ENCODE measurements around the gene TBC1D24.
A peak's percentile ranks its signal among the peaks of the same experiment; 100 is the strongest.

Gene TBC1D24

DNA sequence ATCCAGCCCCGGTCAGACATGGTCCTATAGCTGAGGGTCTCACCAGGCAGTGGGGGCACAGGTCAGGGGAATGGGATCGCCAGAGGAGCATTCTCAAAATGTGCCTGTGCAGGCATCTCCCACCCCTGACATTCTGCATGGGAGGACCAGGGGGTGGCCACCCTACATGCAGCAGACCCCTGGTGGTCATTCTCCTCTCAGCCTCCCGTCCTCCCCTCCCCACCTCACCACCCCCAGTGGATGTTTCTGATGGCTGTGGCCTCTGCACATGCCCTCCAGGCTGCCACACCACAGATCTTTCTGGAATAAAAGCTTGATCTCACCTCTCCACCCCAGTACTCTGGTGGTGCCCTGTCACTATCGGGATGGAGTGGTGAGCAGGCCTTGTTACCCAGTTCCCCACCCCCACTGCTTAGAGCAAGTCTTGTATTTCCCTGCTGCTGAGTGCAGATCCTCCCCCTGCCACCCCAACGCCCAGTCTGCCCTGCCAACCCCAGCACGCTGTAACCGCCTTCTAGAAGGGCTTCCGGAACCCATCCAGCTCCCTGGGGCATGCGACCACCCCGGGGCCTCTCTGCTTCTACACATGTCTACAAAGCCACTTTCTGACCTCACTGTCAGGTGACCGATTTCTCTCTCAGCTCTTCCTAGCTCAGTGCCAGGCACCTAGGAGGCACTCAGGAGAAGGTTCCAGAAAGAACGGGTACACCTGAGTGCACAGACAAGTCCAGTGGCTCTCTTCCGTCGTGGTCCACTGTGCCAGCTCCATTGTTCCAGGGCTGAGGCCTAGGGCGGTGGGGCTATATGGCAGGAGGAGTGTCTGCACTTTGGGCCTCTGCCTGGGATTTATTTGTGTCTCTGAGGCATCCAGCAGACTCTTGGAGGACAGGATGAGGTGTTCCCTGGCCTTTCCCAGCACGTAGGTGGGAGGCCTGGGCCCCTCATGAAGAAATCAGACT lies 9.3 kb downstream of the TBC1D24 start:
- no peak for DNase-seq

DNA sequence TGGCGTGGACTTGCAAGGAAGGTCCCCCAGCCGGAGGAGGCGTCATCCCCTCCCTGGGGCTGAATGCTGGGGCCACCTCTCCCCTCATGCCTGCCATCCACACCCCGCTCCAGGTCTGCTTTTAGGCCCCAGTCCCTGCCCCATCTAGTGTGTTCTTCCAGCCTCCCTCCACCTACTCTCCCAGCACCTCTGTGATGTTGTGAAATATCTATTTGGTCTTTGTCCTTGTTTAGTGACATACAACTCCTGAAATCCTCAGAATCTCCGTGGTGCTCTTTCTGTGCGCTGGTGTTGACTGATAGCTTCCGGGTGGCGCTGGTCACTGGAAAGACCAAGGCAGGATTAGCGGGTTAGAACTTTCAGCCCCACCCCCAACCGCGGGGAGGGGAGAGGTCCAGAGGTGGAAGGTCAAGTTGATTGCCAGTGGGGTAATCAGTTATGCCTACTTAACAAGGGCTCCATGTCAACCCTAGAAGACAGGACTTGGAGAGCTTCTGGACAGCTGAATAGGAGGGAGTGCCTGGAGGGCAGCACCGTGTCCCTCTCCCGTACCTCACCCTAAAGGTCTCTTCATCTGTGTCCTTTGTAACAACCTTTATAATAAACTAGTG lies 10.1 kb downstream of the TBC1D24 start:
- DNase-seq: no peak

DNA sequence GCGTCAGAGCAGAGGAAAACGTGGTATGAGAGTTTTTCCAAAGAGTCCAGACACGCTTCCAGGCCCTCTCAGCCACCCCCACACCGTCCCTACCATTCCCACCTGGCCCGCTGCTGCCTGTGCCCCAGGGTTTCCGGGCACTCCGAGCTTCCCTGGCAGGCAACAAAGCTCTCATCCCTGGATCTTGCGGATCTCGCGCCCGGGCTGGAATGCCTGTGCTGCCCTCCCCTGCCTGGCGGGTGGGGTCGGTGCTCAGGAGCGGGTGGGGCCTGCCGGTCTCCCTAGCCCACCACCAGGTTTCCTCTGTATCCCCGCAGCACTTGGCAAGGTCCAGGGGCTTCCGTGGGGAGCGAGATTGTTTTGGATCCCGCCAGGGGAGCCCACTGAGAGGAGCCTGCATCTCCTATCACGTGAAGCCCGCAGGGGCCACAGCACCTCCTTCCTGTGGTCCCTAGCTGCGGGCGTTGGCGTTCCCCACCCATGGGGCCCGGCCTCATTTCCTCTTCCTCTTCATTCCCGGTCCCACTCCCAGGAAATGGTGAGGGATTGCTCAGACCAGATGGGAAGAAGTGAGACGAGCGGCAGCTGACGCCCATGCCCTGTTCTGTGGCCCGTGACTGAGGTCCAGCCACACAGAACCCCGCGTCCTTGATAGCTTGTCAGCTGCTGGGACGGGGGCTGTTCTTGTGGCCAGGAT lies 11.0 kb downstream of the TBC1D24 start:
- no peak for DNase-seq

DNA sequence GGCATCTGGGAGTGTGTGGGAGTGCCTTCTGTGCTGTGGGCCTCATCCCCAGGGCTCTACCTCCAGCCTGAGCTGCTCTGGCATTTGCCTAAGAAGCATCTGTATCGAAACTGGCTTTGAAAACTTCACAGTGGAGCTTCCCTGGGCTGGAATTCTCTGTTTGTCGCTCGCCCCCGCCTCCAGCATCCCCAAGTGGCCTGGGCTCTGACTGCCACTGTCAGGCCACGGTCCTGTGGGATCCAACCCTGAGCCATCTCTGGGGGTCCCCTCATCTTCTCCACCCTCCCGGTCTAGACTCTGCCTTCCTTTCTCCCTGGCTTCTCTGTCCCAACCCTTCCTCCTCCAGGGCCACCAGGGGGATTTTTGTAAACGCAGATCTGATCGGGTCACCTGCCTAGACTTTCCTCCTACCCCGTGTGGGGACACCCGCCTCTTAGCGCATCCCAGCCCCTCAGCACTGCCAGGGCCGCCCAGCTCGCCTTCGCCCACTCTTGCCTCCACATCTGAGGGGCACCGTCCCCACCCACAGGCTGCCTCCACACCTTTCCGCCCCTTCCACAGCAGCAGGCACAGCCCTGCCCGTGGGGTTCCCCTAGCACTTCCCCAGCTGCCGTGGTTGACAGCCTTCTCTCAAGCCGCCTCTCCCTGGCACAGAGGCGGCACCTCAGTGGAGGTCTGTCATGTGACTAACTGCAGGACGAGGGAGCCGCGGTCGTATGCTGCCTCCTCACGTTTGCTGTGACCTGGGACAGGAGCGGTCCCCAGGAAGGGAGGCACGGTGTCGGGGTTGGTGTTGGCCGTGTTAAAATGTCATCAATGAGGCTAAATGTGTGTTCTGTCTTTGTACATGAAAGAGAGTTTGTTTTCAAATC lies 12.0 kb downstream of the TBC1D24 start:
- DNase-seq: peak; percentile 89

DNA sequence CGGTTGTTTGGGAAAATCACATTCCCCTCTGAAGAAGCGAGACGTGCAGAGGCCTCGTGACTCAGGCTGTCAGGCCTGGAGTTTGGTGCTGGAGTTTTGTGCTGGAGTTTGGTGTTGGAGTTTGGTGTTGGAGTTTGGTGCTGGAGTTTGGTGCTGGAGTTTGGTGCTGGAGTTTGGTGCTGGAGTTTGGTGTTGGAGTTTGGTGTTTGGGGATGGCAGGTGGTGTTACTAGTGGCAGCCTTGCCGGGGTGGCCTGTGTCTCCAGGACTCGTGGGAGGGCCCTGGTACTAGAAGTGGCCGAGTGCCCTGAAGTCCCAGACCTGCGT lies 12.6 kb downstream of the TBC1D24 start:
- no peak for DNase-seq

DNA sequence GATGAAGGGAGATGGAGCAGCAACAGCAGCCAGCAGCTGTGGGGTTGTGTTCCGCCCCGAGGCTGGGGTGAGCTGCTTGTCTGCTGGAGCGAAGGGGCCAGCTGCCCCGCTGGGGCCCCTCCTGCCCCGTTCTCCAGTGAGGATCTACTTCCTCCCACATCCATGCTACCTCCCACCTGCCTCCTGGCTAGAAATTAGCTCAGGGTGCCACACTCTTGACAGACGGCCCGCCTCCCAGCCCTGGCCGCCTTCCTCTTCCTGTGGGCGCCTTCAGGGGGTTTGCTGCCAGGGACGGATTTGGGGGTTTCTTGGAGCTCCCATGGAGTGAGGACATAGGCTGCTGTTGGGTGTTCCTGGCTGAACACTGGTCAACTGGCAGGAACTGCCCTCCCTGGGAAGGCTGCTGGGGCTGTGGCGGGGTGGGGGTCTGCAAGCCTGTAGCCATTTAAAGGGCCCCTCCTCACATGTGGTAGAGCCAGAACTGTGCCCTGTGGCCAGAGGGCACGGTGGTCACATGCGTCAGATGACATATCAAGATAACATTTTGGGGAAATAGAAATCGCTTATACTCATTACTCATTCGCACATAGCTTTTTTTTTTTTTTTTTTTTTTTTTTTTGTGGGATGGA lies 13.1 kb downstream of the TBC1D24 start:
- DNase-seq: no peak

DNA sequence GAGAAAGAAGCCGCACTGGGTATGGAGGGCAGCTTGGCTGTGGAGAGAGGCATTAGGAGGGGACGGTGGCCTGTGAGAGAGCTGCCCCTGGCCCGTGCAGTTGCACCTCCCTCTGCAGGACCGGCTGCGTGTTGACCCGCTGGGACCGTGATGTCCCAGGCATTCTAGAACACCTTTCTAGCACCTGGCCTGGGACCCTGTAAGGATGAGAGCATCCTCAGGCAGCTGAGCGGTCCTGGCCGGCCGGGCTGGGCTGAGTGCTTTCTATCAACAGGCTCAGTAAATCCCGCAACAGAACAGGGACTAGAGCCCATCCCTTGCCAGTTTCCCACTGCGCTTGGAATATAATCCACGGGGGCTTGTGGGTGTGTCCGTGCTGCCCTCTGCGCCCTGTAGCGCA lies 14.7 kb downstream of the TBC1D24 start:
- DNase-seq: no peak

DNA sequence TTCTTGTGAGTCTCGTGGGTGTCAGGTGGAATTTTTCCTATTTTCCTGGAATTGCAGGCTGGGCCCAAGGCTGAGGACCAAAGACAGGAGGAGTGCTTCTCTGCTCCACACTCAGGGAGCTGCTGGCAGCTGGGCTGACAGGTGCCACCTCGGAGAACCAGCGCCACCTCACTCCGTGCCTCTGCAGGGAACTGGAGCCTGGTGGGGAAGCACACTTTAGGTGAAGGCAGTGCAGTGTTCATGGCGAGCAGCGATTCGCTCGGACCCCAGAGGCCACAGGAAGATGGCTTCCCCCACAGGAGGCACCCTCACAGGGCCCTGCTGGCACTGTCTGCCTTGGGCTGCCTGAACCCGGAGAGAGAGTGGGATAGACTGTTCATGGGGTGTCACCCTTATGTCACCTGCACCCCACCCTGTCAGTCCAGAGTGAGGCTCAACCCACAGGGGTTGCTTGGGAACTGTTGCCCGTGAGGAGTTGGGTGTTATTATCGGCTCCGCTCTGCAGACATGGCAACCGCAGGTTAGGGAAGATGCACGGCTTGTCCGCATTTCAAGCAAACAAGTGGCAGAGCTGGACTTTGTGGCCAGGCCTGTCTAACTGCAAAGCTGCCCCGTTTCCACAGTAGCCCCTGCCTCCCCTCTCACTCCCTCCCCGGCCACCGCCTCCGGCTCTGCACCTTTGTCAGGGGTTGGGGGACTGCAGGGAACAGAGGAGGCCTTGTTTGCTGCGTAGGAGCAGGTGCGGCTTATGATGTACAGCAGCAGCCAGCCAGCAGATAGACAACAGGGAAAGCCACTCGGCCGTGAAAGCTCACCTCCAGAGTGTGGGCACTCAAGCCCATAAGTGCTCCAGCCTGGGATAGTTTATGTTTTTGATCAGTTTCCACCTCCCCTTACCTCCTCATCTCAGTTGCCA lies 15.5 kb downstream of the TBC1D24 start:
- no peak for DNase-seq

DNA sequence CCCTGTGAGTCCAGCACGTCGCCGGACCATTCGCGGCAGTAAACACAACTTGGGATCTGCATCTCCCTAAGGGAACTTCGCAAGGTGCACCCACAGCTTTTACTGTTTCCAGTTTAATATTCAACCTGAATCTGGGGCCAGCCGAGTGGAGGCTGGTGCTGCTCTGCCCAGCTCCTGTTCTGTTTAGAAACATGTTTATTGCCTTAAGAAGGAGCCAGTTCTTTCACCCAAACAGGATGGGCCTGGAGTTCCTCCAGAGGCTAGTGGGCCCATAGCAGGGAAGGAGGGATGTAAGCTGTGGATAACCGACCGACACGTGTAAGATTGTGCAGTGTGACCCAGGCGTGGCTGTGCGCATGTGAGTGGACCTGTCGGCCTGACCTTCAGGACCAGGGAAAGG lies 17.4 kb downstream of the TBC1D24 start:
- no peak for DNase-seq

DNA sequence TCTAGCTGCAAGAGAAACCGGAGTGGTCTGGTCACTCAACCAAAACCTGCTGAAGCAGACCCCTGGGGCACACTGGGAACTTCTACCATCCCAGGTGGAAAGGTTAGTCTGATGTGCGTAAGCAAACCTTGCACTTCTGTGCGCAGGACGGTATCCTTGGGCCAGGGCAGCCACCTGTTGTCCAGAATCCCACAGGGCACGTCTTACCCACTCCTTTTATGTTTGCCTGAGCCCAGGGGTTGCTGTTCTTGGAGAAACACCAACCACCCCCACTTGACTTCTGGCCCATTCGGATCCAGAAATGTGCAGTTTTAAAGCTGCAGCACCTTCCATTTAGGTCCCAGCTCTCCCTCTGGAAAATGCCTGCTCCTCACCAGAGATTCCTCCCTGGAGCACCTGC lies 18.7 kb downstream of the TBC1D24 start:
- DNase-seq: no peak

DNA sequence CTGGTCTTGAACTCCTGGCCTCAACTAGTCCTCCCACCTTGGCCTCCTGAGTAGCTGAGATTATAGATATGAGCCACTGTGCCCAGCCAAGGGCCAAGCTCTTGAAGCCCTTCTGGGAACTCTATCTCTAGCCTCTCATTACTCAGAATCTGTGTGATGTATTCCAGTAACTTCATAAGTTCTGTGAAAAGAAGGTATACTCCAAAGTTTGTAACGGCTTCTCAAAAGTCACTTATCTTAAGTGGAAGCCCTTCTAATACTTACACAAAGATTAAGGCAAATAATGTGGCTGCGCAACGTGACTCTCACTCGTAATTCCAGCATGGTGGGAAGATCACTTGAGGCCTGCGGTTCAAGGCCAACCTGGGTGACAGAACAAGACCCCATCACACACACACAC lies 19.7 kb downstream of the TBC1D24 start:
- no peak for DNase-seq

DNA sequence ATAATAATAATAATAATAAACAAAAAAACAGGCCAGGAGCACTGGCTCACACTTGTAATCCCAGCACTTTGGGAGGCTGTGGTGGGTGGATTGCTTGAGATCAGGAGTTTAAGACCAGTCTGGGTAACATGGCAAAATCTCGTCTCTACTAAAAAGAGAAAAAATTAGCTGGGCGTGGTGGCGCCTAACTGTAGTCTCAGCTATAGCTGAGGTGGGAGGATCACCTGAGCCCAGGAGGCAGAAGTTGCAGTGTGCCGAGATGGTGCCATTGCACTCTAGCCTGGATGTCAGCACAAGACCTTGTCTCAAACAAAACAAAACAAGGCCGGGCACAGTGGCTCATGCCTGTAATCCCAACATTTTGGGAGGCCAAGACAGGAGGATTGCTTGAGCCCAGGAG lies 20.1 kb downstream of the TBC1D24 start:
- DNase-seq: no peak

DNA sequence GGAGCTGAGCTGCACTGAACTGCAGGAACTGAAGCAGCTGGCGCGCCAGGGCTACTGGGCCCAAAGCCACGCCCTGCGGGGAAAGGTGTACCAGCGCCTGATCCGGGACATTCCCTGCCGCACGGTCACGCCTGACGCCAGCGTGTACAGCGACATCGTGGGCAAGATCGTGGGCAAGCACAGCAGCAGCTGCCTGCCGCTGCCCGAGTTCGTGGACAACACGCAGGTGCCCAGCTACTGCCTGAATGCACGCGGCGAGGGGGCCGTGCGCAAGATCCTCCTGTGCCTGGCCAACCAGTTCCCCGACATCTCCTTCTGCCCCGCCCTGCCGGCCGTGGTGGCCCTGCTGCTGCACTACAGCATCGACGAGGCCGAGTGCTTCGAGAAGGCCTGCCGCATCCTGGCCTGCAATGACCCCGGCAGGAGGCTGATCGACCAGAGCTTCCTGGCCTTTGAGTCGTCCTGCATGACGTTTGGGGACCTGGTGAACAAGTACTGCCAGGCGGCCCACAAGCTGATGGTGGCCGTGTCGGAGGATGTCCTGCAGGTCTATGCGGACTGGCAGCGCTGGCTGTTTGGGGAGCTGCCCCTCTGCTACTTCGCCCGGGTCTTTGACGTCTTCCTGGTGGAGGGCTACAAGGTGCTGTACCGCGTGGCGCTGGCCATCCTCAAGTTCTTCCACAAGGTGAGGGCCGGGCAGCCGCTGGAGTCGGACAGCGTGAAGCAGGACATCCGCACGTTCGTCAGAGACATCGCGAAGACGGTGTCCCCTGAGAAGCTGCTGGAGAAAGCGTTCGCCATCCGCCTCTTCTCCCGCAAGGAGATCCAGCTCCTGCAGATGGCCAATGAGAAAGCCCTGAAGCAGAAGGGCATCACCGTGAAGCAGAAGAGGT lies 21.5 kb downstream of the TBC1D24 start:
- no peak for DNase-seq

DNA sequence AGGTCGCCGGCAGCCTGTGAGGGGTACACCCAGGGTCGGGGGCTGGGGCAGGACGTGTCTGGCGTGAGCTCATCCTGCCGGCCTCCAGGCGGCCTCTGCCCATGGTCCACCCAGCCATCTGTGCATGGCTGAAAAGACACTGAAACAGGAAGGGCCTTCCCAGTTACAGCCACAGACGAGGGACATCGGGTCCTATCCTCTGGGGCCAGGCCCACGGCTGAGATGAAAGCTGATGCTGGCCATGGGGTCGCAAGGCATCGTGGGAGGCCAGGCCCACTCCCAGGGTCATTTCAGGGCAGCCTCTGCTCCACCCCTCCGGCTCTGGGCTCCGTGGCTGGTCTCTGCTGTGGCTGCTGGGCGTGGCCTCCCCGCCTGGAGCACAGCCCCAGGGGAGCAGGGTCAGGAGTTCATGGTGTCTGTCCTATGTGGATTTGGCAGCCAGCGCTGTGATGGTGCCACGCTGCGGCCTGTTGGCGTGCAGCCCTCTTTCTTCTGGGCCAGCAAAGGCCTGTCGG lies 22.2 kb downstream of the TBC1D24 start:
- no peak for DNase-seq

DNA sequence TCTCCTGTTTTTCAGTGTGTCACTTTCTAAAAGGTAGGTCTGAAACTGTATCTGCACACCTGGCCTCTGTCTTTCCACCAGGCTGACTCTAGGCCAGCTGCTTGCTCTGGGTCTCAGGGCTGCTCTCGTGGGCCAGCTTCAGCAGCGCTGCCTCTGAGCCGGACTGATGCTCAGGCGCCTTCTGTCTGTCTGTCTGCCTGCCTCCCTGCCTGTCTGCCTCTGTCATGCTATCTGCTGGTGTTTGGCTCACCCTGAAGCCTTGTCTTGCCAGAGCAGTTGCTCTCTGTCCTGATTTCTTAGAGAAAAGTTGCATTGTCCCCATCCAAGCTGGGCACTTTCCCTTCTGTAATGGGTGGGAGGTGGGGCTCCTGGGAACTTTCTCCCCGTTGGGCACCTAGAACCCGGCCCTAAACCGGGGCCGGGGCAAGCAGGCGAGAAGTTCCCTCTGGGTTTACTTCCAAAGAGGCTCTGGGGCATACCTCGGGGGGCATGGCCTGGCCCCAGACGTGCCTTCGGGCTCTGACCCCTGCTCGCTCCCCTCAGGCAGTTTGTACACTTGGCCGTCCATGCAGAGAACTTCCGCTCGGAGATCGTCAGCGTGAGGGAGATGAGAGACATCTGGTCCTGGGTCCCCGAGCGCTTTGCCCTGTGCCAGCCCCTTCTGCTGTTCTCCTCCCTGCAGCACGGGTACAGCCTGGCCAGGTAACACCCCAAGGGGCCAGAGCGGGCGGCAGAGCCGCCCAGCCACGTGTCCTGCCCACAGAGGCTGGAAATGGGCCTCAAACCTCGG lies 23.0 kb downstream of the TBC1D24 start:
- DNase-seq: no peak

DNA sequence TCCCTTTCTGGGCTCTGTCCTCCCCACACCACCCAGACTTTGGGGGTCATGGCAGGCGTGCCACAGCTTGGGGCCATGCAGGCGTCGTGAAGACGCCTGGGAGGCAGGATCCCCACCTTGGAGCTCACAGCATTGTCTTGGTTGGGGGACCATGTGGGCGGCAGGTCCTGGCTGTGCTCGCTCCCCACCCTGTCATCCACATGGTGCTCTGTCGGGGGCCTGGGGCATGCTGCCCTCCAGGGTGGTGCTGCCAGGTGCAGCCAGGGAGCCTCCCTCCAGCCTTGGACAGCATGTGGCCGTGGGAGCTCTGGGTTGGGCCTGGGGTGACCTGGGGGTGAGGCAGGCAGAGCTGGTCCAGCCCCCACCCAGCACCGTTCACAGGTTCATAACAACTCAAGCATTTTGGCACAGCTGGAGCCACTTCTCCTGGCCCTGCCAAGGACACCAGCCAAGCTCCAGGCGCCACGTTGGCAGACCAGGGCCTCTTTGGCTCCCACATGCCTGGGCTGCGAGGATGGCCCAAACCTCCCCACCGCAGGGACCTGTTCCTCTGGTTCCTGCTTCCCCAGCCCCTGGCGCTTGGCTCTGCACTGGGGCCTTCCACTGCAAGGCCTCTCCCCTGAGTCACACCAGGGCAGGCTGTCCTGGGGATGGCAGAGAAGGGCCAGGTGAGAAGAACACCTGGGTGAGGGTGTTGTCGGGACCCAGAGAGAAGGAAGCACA lies 23.8 kb downstream of the TBC1D24 start:
- no peak for DNase-seq

DNA sequence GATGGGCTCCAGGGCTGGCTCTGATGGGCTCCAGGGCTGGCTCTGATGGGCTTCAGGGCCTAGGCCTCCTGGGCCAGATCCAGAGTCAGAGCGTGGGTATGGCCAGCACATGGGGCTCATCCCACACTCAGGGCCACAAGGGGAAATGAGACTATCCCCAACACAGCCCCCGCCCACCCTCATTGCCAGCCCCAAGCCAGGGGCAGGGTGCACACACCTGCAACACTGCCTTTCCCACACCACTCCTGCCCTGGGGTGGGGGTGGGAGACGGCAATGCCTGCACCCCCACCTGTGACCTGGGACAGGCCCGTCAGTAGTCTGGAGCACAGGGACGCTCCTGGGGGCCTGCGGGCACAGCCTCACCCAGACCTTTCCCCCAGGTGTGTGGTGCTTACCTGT lies 24.5 kb downstream of the TBC1D24 start:
- DNase-seq: no peak

DNA sequence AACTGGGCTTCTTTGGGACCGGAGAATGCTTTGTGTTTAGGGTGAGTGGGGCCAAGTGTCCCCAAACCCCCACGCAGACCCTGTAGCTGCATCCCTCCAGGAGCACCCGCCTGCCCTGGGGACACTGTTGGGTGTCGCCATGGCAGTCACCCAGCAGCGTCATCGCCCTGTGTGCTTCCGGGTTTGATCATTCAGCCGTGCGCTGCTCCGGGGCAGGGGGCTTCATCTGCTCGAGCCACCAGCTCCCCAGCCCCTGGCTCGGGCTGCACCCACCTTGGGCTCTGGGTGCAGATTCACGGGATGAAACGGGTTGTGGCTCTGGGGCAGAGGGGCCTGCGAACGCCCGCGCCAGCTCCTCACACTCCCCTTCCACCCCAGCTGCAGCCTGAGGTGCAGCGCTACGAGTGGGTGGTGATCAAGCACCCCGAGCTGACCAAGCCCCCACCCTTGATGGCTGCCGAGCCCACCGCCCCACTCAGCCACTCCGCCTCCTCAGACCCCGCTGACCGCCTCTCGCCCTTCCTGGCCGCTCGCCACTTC lies 25.0 kb downstream of the TBC1D24 start:
- no peak for DNase-seq
